CD14-positive monocyte (primary cell): ENCODE data around the gene TBC1D3K. TPM values are rescaled to one million over a fixed set of nuclear protein-coding genes. Genes with fewer than 3 reads are reported as not detected.
"Not testable (repeated sequence)": the region's sequence is repeated elsewhere in the genome, so short reads cannot be mapped to it uniquely, and the experiment has no call there.

ENCODE experiments used
- DNase-seq, 3 donors: peaks; one replicate each; pipeline ENCODE4 v3.0.0-alpha.2; 2011 to 2022
- H2AFZ ChIP-seq: 2 replicates; pipeline ENCODE4 v1.6.0; 2012; ENCODE audit warnings: mild to moderate bottlenecking, low read depth, low read length, inconsistent platforms; ENCODE audit not compliant: insufficient read depth, poor library complexity, severe bottlenecking
- H3K27ac ChIP-seq, 2 donors: 1 replicate in 1 of 2; 2 replicates in 1 of 2; pipeline ENCODE4 v1.5.1; 2012 to 2013; ENCODE audit warnings: low read length in 2 of 2, control low read depth in 1 of 2, inconsistent platforms in 1 of 2, low read depth in 1 of 2, mild to moderate bottlenecking in 1 of 2
- H3K27me3 ChIP-seq, 2 donors: one replicate each; pipeline versions ENCODE4 v1.6.0 to v1.6.1; 2011 to 2013; ENCODE audit warnings: low read length in 2 of 2; ENCODE audit not compliant: control insufficient read depth in 2 of 2, insufficient read depth in 2 of 2
- H3K36me3 ChIP-seq, 2 donors: replicated peaks in 1 of 2; 1 replicate in 1 of 2; 2 replicates in 1 of 2; pipeline versions ENCODE4 v1.5.1 to v1.6.1; 2012 to 2013; ENCODE audit warnings: low read length in 2 of 2, control low read depth in 1 of 2, inconsistent platforms in 1 of 2, mild to moderate bottlenecking in 1 of 2; ENCODE audit not compliant: insufficient read depth in 2 of 2, control insufficient read depth in 1 of 2
- H3K4me1 ChIP-seq, 2 donors: 1 replicate in 1 of 2; 2 replicates in 1 of 2; pipeline versions ENCODE4 v1.5.1 to v1.6.1; 2012 to 2013; ENCODE audit warnings: low read length in 2 of 2, control low read depth in 1 of 2, inconsistent platforms in 1 of 2, mild to moderate bottlenecking in 1 of 2, moderate library complexity in 1 of 2; ENCODE audit not compliant: insufficient read depth in 2 of 2, control insufficient read depth in 1 of 2
- H3K4me2 ChIP-seq: replicated peaks from 2 replicates; pipeline ENCODE3; 2012; ENCODE audit warnings: low read length, moderate library complexity, mild to moderate bottlenecking; ENCODE audit not compliant: poor library complexity, severe bottlenecking; ENCODE audit errors: extremely low read depth
- H3K4me3 ChIP-seq, 3 experiments: fragments of 200-600 bp in 1 of 3; sonication (generic) in 1 of 3; replicated peaks in 1 of 3; 1 replicate in 2 of 3; 2 replicates in 1 of 3; pipeline ENCODE4 v1.5.1; 2011 to 2013; ENCODE audit warnings: low read length in 3 of 3, mild to moderate bottlenecking in 3 of 3, control low read depth in 2 of 3, low read depth in 2 of 3, inconsistent platforms in 1 of 3, moderate library complexity in 1 of 3
- H3K79me2 ChIP-seq: 2 replicates; pipeline ENCODE4 v1.6.0; 2012; ENCODE audit warnings: mild to moderate bottlenecking, control low read depth, inconsistent platforms, low read length, moderate library complexity; ENCODE audit not compliant: insufficient read depth
- H3K9ac ChIP-seq: 2 replicates; pipeline ENCODE4 v1.6.0; 2017; ENCODE audit warnings: low read length, mild to moderate bottlenecking; ENCODE audit not compliant: insufficient read depth, poor library complexity, severe bottlenecking
- H3K9me3 ChIP-seq, 2 donors: replicated peaks in 1 of 2; 1 replicate in 1 of 2; 2 replicates in 1 of 2; pipeline versions ENCODE4 v1.5.1 to v1.6.1; 2012 to 2013; ENCODE audit warnings: low read length in 2 of 2, control low read depth in 1 of 2; ENCODE audit not compliant: control insufficient read depth in 1 of 2, insufficient read depth in 1 of 2
- H4K20me1 ChIP-seq: 2 replicates; pipeline ENCODE4 v1.6.0; 2012; ENCODE audit warnings: mild to moderate bottlenecking, low read length, control low read depth, moderate library complexity; ENCODE audit not compliant: insufficient read depth
- H3K27ac Mint-ChIP-seq, 7 donors: one replicate each; pipeline ENCODE4 v1.8.0; 2020; ENCODE audit warnings: mild to moderate bottlenecking in 7 of 7, mixed read lengths in 7 of 7, moderate library complexity in 6 of 7, inconsistent platforms in 2 of 7
- H3K27me3 Mint-ChIP-seq, 3 donors: one replicate each; pipeline ENCODE4 v1.8.0; 2021 to 2022; ENCODE audit warnings: low read depth in 3 of 3, mild to moderate bottlenecking in 3 of 3, mixed read lengths in 3 of 3, moderate library complexity in 3 of 3, inconsistent platforms in 1 of 3
- H3K36me3 Mint-ChIP-seq, 2 donors: one replicate each; pipeline ENCODE4 v1.8.0; 2020; ENCODE audit warnings: mixed read lengths in 2 of 2, inconsistent platforms in 1 of 2, mild to moderate bottlenecking in 1 of 2
- H3K4me1 Mint-ChIP-seq: one replicate; pipeline ENCODE4 v1.8.0; 2020; ENCODE audit warnings: mild to moderate bottlenecking, mixed read lengths
- H3K4me3 Mint-ChIP-seq, 2 donors: one replicate each; pipeline ENCODE4 v1.8.0; 2020; ENCODE audit warnings: mild to moderate bottlenecking in 2 of 2, mixed read lengths in 2 of 2, moderate library complexity in 1 of 2
- H3K9me3 Mint-ChIP-seq, 7 donors: one replicate each; pipeline ENCODE4 v1.8.0; 2020 to 2022; ENCODE audit warnings: mixed read lengths in 7 of 7, mild to moderate bottlenecking in 6 of 7, moderate library complexity in 6 of 7, inconsistent platforms in 2 of 7
- CTCF ChIP-seq: fragments of 200-600 bp; IDR thresholded peaks from one replicate; pipeline ENCODE4 v1.8.0; 2022; ENCODE audit warnings: antibody characterized with exemption, mild to moderate bottlenecking
- WGBS: methylation state at CpG from one replicate; pipeline ENCODE4 v1.1.5; 2013; ENCODE audit warnings: missing lambda C conversion rate; ENCODE audit not compliant: insufficient coverage; 5-methylcytosine and 5-hydroxymethylcytosine counted together
- intact Hi-C, 2 donors: fragments of 100-400 bp; cut with micrococcal nuclease; formaldehyde crosslinking; loops; one replicate each; pipeline versions ENCODE4 v1.15.0 to v1.15.1; 2023
- polyA minus RNA-seq: library from RNA; depleted of rRNA, polyadenylated mRNA; stranded (reverse); fragments of >200 nt; gene quantifications from 2 replicates; pipeline ENCODE4 v1.2.3, GENCODE V29; 2012
- polyA plus RNA-seq, 3 donors: library from polyadenylated mRNA; depleted of rRNA in 1 of 3; unstranded in 2 of 3; stranded (reverse) in 1 of 3; fragments of 300-500 nt in 2 of 3; fragments of >200 nt in 1 of 3; fragmentation: Illumina TruSeq in 2 of 3; gene quantifications; 1 replicate in 2 of 3; 2 replicates in 1 of 3; pipeline ENCODE4 v1.2.3, GENCODE V29; 2012 to 2021
- total RNA-seq, 12 experiments: library from RNA in 1 of 12; stranded (reverse) in 1 of 12; fragments of 120-200 nt in 1 of 12; gene quantifications; one replicate each; pipeline ENCODE4 v1.2.4 and lab custom pipeline; 2013 to 2026; ENCODE audit warnings: mixed read lengths in 6 of 12, inconsistent platforms in 1 of 12

TBC1D3K gene
- total RNA-seq (2013): 0.13 TPM
- polyA plus RNA-seq (under 1 TPM in 1 of 3 donors, not detected in 2; 0.20 TPM), polyA minus RNA-seq (not detected in 2 replicates), total RNA-seq (lab: John Stamatoyannopoulos, UW) (0 reads per million in 11 experiments)

- H3K4me1 ChIP-seq, H3K9me3 Mint-ChIP-seq, H3K79me2 ChIP-seq, H3K36me3 Mint-ChIP-seq, H3K4me3 ChIP-seq, H3K27me3 ChIP-seq, H3K4me3 Mint-ChIP-seq, H3K27me3 Mint-ChIP-seq, H3K36me3 ChIP-seq, DNase-seq, intact Hi-C loops, H3K27ac Mint-ChIP-seq, H3K27ac ChIP-seq, H2AFZ ChIP-seq, H3K4me2 ChIP-seq, H3K9ac ChIP-seq, H4K20me1 ChIP-seq, H3K4me1 Mint-ChIP-seq, H3K9me3 ChIP-seq: not testable (repeated sequence)
- WGBS: no CpG with 5 or more reads among the region's 10 CpGs
These were observed at the start of gene TBC1D3K for GRCh38 chr17:37924115-37924514. TSS of gene TBC1D3K (plus strand) at chr17:37924415. CDS start at chr17:37926000, 1,585 bp downstream.

- H3K9me3 ChIP-seq: no peaks in the 10 kb centered on the region
- Mint-ChIP-seq H3K27ac (peak overlapping the region in 1 of 7 donors; percentile 11), H3K4me1 (no peaks in the 10 kb centered on the region), H3K27me3 (peaks cover 2 to 4% (median 4%) of the 10 kb centered on the region in 3 donors), H3K9me3 (peaks cover 0 to 5% (median 0%) of the 10 kb centered on the region in 7 donors), H3K4me3 (no peak overlapping the region), H3K36me3 (no peaks in the 10 kb centered on the region)
- no peak overlapping the region for H2AFZ ChIP-seq
- H3K4me1 ChIP-seq: no peaks in the 10 kb centered on the region
- no peak overlapping the region for H3K9ac ChIP-seq
- H3K27ac ChIP-seq: no peak overlapping the region
- no peak for TF ChIP-seq CTCF
- no peaks in the 10 kb centered on the region for H3K36me3 ChIP-seq
- no peak overlapping the region for H3K4me2 ChIP-seq
- no CpG with 5 or more reads among the region's 2 CpGs for WGBS
- intact Hi-C loops: no loop called here
- H3K4me3 ChIP-seq: no peak overlapping the region
- DNase-seq: no peak
- no peaks in the 10 kb centered on the region for H3K79me2 ChIP-seq
- no peaks in the 10 kb centered on the region for H3K27me3 ChIP-seq
- H4K20me1 ChIP-seq: no peaks in the 10 kb centered on the region
These were observed 39.7 kb upstream of the TBC1D3K start for GRCh38 chr17:37884516-37884915.
